ENCODE data around the gene CFHR2.

The CFHR2 gene

GRCh38 chr1:197003132-197003531, 59.6 kb downstream of the CFHR2 start:
- no peak for DNase-seq (ENCODE audit: low spot score)

GRCh38 chr1:197008861-197009260, 65.3 kb downstream of the CFHR2 start:
- no peak for DNase-seq (ENCODE audit: low spot score)

Measured in kidney tubule cell (primary cell).